Measurements from ENCODE around the gene HOXA10. TPM values are rescaled to one million over a fixed set of nuclear protein-coding genes. Genes with fewer than 3 reads are reported as not detected.

The HOXA10 gene
- total RNA-seq, 6 experiments from 2014 or later = 38.9 to 43.5 (median 41.1) TPM

DNA sequence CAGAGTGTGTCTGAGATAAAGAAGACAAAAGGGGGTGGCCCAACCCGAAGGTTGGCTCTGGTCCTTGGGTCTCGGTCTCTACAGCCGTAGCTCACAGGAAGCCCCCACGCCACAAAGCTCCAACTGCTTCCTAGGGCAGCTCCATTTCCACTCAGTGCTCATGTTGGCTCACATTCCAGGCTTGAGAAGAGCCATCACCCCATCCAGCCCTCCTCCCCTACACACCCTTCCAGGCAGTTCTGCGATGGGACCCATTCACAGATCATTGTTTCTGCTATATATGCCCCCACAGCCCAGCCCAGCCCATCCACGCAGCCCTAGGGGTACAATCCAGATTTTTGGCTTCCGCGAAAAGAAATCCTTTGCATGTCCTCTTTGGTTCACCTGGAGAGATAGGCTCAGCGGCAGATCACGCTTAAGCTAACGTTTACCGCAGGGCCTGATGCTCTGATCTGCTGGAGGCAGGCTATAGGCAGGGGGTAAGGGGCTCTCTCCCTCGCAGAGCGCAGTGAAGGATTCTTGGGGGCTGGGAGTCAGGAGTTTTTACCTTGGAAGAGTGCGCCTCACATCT is 17.1 kb upstream of the HOXA10 start:
- peak overlapping the region; percentile 93 for H3K4me3 Mint-ChIP-seq
- no peak for DNase-seq
- TF ChIP-seq, protein P1, sequence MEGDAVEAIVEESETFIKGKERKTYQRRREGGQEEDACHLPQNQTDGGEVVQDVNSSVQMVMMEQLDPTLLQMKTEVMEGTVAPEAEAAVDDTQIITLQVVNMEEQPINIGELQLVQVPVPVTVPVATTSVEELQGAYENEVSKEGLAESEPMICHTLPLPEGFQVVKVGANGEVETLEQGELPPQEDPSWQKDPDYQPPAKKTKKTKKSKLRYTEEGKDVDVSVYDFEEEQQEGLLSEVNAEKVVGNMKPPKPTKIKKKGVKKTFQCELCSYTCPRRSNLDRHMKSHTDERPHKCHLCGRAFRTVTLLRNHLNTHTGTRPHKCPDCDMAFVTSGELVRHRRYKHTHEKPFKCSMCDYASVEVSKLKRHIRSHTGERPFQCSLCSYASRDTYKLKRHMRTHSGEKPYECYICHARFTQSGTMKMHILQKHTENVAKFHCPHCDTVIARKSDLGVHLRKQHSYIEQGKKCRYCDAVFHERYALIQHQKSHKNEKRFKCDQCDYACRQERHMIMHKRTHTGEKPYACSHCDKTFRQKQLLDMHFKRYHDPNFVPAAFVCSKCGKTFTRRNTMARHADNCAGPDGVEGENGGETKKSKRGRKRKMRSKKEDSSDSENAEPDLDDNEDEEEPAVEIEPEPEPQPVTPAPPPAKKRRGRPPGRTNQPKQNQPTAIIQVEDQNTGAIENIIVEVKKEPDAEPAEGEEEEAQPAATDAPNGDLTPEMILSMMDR (IDR thresholded peaks at IDR 0.05) = no peak
- peak overlapping the region; percentile 97 for H3K27ac Mint-ChIP-seq
- no peaks in the 10 kb centered on the region for H3K9me3 Mint-ChIP-seq
- H3K36me3 Mint-ChIP-seq (ENCODE audit: low read depth) = peaks cover 42% of the 10 kb centered on the region
- peaks cover 86% of the 10 kb centered on the region for H3K4me1 Mint-ChIP-seq (ENCODE audit: low read depth)
- peaks cover 6% of the 10 kb centered on the region for H3K27me3 Mint-ChIP-seq (ENCODE audit: insufficient read depth)

DNA sequence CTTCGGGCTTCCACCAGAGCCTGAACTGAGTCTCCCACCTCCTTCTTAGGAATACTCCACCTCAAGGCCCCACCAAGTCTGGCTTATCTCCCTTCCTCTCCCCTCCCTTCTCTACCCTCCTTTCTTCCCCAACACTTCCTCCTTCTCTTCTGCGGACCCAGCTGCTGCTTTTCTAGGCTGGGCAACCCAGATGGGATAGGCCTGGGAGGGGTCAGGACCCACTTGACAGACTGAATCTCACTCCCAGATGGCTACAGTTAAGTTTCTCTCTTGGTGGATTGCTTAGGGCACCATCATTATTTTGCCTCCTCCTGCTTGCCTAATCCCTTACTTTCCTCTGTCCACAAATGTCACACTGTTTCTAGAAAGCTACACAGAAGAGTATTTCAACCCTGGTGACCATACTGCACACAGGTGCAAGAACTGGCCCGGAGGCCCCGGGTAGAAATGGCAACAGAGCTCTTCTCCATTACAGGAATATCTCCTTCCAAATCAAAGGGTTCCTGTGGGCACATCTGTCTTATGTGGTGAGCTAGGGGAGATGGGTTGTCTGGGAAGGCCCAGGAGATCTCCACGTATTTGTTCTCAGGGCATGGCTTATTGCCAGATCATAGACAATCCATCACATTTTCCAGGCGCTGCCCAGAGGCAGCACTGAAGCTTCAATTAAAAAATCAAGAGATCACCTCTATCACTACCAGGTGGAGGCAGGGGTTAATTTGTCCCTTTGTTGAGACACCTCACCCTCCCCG is 16.1 kb upstream of the HOXA10 start:
- Mint-ChIP-seq H3K4me1 (ENCODE audit: low read depth) (peaks cover 81% of the 10 kb centered on the region), H3K27me3 (ENCODE audit: insufficient read depth) (peaks cover 12% of the 10 kb centered on the region), H3K36me3 (ENCODE audit: low read depth) (peaks cover 42% of the 10 kb centered on the region), H3K9me3 (no peaks in the 10 kb centered on the region), H3K4me3 (peak overlapping the region; percentile 93), H3K27ac (peak overlapping the region; percentile 97)
- TF ChIP-seq, protein P1 (IDR thresholded peaks at IDR 0.05) = no peak
- DNase-seq = no peak

DNA sequence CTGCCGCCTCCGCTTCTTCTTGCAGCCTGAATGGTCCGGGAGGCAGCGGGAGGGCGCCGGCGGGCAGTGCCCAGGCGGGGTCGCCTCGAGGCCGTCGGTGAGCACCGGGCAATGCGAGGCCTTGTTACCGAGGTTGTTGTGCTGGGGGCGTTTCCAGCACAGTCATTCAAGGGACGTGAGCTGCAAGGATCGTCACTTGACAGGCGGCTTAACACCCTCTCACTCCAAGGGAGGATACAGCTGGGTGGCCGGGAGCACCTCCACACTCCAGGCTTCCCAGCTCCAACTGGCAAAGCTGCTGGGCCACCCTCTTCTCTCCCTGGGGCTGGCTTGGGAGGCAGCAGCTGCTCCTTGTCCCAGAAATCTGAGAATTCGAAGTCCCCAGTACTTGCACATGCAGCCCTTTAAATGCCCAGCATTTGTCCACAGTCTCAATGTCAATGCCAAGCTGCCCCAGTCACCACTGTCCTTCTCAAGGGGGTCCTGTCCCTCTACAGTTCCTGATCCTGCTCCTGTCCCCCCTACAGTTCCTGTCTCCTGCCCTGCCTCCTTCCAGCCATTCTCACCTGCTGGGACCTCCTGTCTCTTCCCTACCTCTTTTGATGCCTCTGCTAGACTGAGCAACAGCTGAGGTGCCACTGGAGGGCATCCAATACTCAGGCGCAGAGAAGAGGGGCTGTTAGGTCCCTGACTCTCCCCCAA is 15.3 kb upstream of the HOXA10 start:
- DNase-seq = peak; percentile 75
- peaks cover 39% of the 10 kb centered on the region for H3K36me3 Mint-ChIP-seq (ENCODE audit: low read depth)
- peak overlapping the region; percentile 93 for H3K4me3 Mint-ChIP-seq

GRCh38 chr7:27188386-27189294 is 14.5 kb upstream of the HOXA10 start:
- peaks cover 66% of the 10 kb centered on the region for H3K4me1 Mint-ChIP-seq (ENCODE audit: low read depth)
- peak overlapping the region; percentile 97 for H3K27ac Mint-ChIP-seq
- H3K27me3 Mint-ChIP-seq (ENCODE audit: insufficient read depth) = peaks cover 24% of the 10 kb centered on the region
- H3K4me3 Mint-ChIP-seq = peak overlapping the region; percentile 93
- no peaks in the 10 kb centered on the region for H3K9me3 Mint-ChIP-seq
- DNase-seq = no peak
- peaks cover 36% of the 10 kb centered on the region for H3K36me3 Mint-ChIP-seq (ENCODE audit: low read depth)
- TF ChIP-seq, protein P1 (IDR thresholded peaks at IDR 0.05) = no peak; the same call in none of the 2 replicates

More for the DNA sequence above, 15.3 kb upstream of the HOXA10 start:
- peaks cover 17% of the 10 kb centered on the region for H3K27me3 Mint-ChIP-seq (ENCODE audit: insufficient read depth)
- TF ChIP-seq, protein P1 (IDR thresholded peaks at IDR 0.05) = no peak
- no peaks in the 10 kb centered on the region for H3K9me3 Mint-ChIP-seq
- peaks cover 74% of the 10 kb centered on the region for H3K4me1 Mint-ChIP-seq (ENCODE audit: low read depth)
- H3K27ac Mint-ChIP-seq = peak overlapping the region; percentile 97

All from HFFc6 (cell line).